ENCODE results near the gene SLX1A. TPM values are rescaled to one million over a fixed set of nuclear protein-coding genes. Genes with fewer than 3 reads are reported as not detected.

SLX1A gene
- total and polyA plus RNA-seq, 10 of the 15 experiments (the other 5 are each of a cell fraction or from before 2014, with no cell fraction given), result 2.5 to 123 (median 28.9) TPM

DNA sequence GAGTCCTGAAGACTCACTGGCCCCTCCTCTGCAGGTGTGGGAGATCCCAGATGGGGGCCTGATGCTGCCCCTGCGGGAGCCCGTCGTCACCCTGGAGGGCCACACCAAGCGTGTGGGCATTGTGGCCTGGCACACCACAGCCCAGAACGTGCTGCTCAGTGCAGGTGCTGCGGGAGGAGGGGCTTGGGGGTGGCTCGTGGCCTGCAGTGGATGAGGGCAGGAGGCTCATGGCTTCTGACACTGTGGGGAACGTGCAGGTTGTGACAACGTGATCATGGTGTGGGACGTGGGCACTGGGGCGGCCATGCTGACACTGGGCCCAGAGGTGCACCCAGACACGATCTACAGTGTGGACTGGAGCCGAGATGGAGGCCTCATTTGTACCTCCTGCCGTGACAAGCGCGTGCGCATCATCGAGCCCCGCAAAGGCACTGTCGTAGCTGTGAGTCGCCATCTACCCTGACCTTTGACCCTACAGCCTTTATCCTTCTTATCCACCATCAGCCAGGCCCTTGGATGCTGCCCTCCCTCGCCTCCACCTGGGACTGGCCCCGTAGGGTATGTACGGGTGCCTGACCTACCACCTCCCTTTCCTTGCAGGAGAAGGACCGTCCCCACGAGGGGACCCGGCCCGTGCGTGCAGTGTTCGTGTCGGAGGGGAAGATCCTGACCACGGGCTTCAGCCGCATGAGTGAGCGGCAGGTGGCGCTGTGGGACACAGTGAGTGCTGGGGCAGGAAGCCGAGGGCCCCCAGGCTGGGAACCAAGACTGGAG is 6.7 kb upstream of the SLX1A start (continued):
- TF ChIP-seq, protein P1, sequence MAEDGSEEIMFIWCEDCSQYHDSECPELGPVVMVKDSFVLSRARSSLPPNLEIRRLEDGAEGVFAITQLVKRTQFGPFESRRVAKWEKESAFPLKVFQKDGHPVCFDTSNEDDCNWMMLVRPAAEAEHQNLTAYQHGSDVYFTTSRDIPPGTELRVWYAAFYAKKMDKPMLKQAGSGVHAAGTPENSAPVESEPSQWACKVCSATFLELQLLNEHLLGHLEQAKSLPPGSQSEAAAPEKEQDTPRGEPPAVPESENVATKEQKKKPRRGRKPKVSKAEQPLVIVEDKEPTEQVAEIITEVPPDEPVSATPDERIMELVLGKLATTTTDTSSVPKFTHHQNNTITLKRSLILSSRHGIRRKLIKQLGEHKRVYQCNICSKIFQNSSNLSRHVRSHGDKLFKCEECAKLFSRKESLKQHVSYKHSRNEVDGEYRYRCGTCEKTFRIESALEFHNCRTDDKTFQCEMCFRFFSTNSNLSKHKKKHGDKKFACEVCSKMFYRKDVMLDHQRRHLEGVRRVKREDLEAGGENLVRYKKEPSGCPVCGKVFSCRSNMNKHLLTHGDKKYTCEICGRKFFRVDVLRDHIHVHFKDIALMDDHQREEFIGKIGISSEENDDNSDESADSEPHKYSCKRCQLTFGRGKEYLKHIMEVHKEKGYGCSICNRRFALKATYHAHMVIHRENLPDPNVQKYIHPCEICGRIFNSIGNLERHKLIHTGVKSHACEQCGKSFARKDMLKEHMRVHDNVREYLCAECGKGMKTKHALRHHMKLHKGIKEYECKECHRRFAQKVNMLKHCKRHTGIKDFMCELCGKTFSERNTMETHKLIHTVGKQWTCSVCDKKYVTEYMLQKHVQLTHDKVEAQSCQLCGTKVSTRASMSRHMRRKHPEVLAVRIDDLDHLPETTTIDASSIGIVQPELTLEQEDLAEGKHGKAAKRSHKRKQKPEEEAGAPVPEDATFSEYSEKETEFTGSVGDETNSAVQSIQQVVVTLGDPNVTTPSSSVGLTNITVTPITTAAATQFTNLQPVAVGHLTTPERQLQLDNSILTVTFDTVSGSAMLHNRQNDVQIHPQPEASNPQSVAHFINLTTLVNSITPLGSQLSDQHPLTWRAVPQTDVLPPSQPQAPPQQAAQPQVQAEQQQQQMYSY (CRISPR knock-in tag; IDR thresholded peaks at IDR 0.05), result no peak
- TF ChIP-seq YY1 (IDR thresholded peaks at IDR 0.05; ENCODE audit: low read depth, low read length), result peak; percentile 60
- no peak for TF ChIP-seq NFXL1 (IDR thresholded peaks at IDR 0.05; ENCODE audit: borderline replicate concordance)
- TF ChIP-seq, protein P2, sequence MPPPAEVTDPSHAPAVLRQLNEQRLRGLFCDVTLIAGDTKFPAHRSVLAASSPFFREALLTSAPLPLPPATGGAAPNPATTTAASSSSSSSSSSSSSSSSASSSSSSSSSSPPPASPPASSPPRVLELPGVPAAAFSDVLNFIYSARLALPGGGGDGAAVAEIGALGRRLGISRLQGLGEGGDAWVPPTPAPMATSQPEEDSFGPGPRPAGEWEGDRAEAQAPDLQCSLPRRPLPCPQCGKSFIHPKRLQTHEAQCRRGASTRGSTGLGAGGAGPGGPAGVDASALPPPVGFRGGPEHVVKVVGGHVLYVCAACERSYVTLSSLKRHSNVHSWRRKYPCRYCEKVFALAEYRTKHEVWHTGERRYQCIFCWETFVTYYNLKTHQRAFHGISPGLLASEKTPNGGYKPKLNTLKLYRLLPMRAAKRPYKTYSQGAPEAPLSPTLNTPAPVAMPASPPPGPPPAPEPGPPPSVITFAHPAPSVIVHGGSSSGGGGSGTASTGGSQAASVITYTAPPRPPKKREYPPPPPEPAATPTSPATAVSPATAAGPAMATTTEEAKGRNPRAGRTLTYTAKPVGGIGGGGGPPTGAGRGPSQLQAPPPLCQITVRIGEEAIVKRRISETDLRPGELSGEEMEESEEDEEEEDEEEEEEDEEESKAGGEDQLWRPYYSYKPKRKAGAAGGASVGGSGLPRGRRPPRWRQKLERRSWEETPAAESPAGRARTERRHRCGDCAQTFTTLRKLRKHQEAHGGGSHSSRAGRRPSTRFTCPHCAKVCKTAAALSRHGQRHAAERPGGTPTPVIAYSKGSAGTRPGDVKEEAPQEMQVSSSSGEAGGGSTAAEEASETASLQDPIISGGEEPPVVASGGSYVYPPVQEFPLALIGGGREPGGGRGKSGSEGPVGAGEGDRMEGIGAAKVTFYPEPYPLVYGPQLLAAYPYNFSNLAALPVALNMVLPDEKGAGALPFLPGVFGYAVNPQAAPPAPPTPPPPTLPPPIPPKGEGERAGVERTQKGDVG (CRISPR knock-in tag; IDR thresholded peaks at IDR 0.05), result no peak
- no peak for TF ChIP-seq SUZ12 (IDR thresholded peaks at IDR 0.05; ENCODE audit: unreplicated experiment)
- no peak for TF ChIP-seq ZNF207 (IDR thresholded peaks at IDR 0.05; ENCODE audit: borderline replicate concordance)
- TF ChIP-seq GABPA (IDR thresholded peaks at IDR 0.05; ENCODE audit: low read depth), result no peak
- no peak for TF ChIP-seq SREBF2 (IDR thresholded peaks at IDR 0.05; ENCODE audit: low read length)
- TF ChIP-seq TCF12 (IDR thresholded peaks at IDR 0.05; ENCODE audit: low read depth, low read length), result peak; percentile 63
- 0 out of 2 replicates have a peak, but pooled peaks have one; percentile 49 for TF ChIP-seq PAX5 (IDR thresholded peaks at IDR 0.05; ENCODE audit: borderline replicate concordance, low read depth, low read length)
- no peak for TF ChIP-seq NRF1 (conservative IDR thresholded peaks at IDR 0.05; ENCODE audit: low read depth, low read length)
- TF ChIP-seq MEF2B (IDR thresholded peaks at IDR 0.05; ENCODE audit: partially characterized antibody, poor library complexity, severe bottlenecking), result no peak
- no peak for TF ChIP-seq ASH2L (IDR thresholded peaks at IDR 0.05; ENCODE audit: borderline replicate concordance, low read depth)
- no peak for TF ChIP-seq ZNF622 (IDR thresholded peaks at IDR 0.05)
- TF ChIP-seq FOXK2 (IDR thresholded peaks at IDR 0.05), result no peak
- no peak for TF ChIP-seq KDM1A (IDR thresholded peaks at IDR 0.05; ENCODE audit: borderline replicate concordance)
- TF ChIP-seq CBX3 (IDR thresholded peaks at IDR 0.05; ENCODE audit: borderline replicate concordance, low read depth), result no peak
- TF ChIP-seq ATF7 (IDR thresholded peaks at IDR 0.05; ENCODE audit: low read depth), result no peak
- no peak for TF ChIP-seq ZZZ3 (IDR thresholded peaks at IDR 0.05; ENCODE audit: control insufficient read depth, insufficient read length, low read depth)
- TF ChIP-seq HDAC6 (IDR thresholded peaks at IDR 0.05; ENCODE audit: unreplicated experiment), result no peak
- TF ChIP-seq, protein P3, sequence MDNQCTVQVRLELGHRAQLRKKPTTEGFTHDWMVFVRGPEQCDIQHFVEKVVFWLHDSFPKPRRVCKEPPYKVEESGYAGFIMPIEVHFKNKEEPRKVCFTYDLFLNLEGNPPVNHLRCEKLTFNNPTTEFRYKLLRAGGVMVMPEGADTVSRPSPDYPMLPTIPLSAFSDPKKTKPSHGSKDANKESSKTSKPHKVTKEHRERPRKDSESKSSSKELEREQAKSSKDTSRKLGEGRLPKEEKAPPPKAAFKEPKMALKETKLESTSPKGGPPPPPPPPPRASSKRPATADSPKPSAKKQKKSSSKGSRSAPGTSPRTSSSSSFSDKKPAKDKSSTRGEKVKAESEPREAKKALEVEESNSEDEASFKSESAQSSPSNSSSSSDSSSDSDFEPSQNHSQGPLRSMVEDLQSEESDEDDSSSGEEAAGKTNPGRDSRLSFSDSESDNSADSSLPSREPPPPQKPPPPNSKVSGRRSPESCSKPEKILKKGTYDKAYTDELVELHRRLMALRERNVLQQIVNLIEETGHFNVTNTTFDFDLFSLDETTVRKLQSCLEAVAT (IDR thresholded peaks at IDR 0.05), result no peak
- no peak for TF ChIP-seq ZNF217 (IDR thresholded peaks at IDR 0.05)
- TF ChIP-seq RAD21 (IDR thresholded peaks at IDR 0.05; ENCODE audit: insufficient read depth, low read depth, low read length), result peak; percentile 35; the same call in 1 of the 2 replicates

Measured in GM12878 (cell line).